HepG2 (cell line): ENCODE measurements around the gene CBLN3. TPM values are rescaled to one million over a fixed set of nuclear protein-coding genes. Genes with fewer than 3 reads are reported as not detected.

Experiments used
- ARID3A ChIP-seq: IDR thresholded peaks from 2 replicates; pipeline ENCODE4 v1.6.1; 2012; ENCODE audit warnings: low read depth, low read length, improper control_type of control experiment
- CENPT ChIP-seq: sonication (generic); formaldehyde crosslinking; IDR thresholded peaks from 2 replicates; pipeline ENCODE4 v1.8.0; 2022; ENCODE audit warnings: low read depth, mild to moderate bottlenecking, moderate library complexity, missing genetic modification reagents
- KAT7 ChIP-seq: IDR thresholded peaks from 2 replicates; pipeline ENCODE4 v1.6.1; 2018; ENCODE audit warnings: borderline replicate concordance, missing compliant biosample characterization
- MATR3 ChIP-seq: sonication (generic); formaldehyde crosslinking; IDR thresholded peaks from 2 replicates; pipeline ENCODE4 v1.4.0; 2020; ENCODE audit warnings: missing genetic modification reagents
- NR2C2 ChIP-seq: sonication (generic); formaldehyde crosslinking; IDR thresholded peaks from 2 replicates; pipeline ENCODE4 v1.4.0; 2020; ENCODE audit warnings: missing genetic modification reagents, mild to moderate bottlenecking, moderate library complexity, borderline replicate concordance
- PBX3 ChIP-seq: sonication (generic); formaldehyde crosslinking; IDR thresholded peaks from 2 replicates; pipeline ENCODE4 v1.8.1; 2023; ENCODE audit warnings: missing genetic modification reagents, inconsistent platforms, borderline replicate concordance
- REL ChIP-seq: sonication (generic); formaldehyde crosslinking; conservative IDR thresholded peaks from 2 replicates; pipeline ENCODE4 v1.8.0; 2022; ENCODE audit warnings: mild to moderate bottlenecking, missing genetic modification reagents, moderate library complexity
- SIX1 ChIP-seq: sonication (generic); formaldehyde crosslinking; IDR thresholded peaks from 2 replicates; pipeline ENCODE4 v1.4.0; 2020; ENCODE audit warnings: missing genetic modification reagents, borderline replicate concordance
- SRY ChIP-seq: sonication (generic); formaldehyde crosslinking; IDR thresholded peaks from 2 replicates; pipeline ENCODE4 v1.8.0; 2022; ENCODE audit warnings: mild to moderate bottlenecking, missing genetic modification reagents
- TSC22D2 ChIP-seq: sonication (generic); formaldehyde crosslinking; IDR thresholded peaks from 2 replicates; pipeline ENCODE4 v1.5.1; 2020; ENCODE audit warnings: missing genetic modification reagents, mild to moderate bottlenecking, borderline replicate concordance
- ZNF12 ChIP-seq: sonication (generic); formaldehyde crosslinking; IDR thresholded peaks from 2 replicates; pipeline ENCODE4 v1.5.0; 2020; ENCODE audit warnings: missing genetic modification reagents
- ZNF276 ChIP-seq: sonication (generic); formaldehyde crosslinking; IDR thresholded peaks from 2 replicates; pipeline ENCODE4 v1.4.0; 2020; ENCODE audit warnings: mild to moderate bottlenecking, low read depth, missing genetic modification reagents
- ZNF430 ChIP-seq: sonication (generic); formaldehyde crosslinking; IDR thresholded peaks from 2 replicates; pipeline ENCODE4 v1.9.0; 2021; ENCODE audit warnings: mild to moderate bottlenecking, missing genetic modification reagents
- ZNF670 ChIP-seq: sonication (generic); formaldehyde crosslinking; IDR thresholded peaks from 2 replicates; pipeline ENCODE4 v1.8.0; 2022; ENCODE audit warnings: mild to moderate bottlenecking, missing genetic modification reagents, borderline replicate concordance
- ZNF7 ChIP-seq: IDR thresholded peaks from 2 replicates; pipeline ENCODE4 v1.6.1; 2016; ENCODE audit warnings: missing biosample characterization, missing genetic modification reagents
- polyA plus RNA-seq, 8 experiments: library from polyadenylated mRNA; depleted of rRNA in 3 of 8; stranded (reverse) in 7 of 8; unstranded in 1 of 8; fragments of >200 nt; fragmentation: Illumina TruSeq in 4 of 8; extraction: Trizol in 4 of 8; gene quantifications; 2 replicates each; pipeline versions ENCODE4 v1.2.1 to v1.2.3, GENCODE V29; 2011 to 2016; ENCODE audit warnings: low read depth in 4 of 8, missing spikeins in 1 of 8, mixed read lengths in 1 of 8; ENCODE audit not compliant: insufficient read depth in 1 of 8
- total RNA-seq, 5 experiments: library from RNA; depleted of rRNA; stranded (reverse); fragments of >200 nt; fragmentation: Illumina TruSeq; extraction: Trizol; gene quantifications; 2 replicates each; pipeline ENCODE4 v1.2.3, GENCODE V29; 2016; ENCODE audit warnings: low read depth in 1 of 5
- TF ChIP-seq, protein P1 (sequence below): sonication (generic); formaldehyde crosslinking; IDR thresholded peaks from 2 replicates; pipeline ENCODE4 v1.8.0; 2022; ENCODE audit warnings: missing genetic modification reagents, mild to moderate bottlenecking, inconsistent platforms, borderline replicate concordance
- TF ChIP-seq, protein P2 (sequence below): sonication (generic); formaldehyde crosslinking; IDR thresholded peaks from 2 replicates; pipeline ENCODE4 v1.5.0; 2020; ENCODE audit warnings: missing genetic modification reagents

CBLN3 gene
- total and polyA plus RNA-seq, 2 of the 13 experiments (the other 11 are each of a cell fraction or from before 2014, with no cell fraction given): 0.66 to 0.98 TPM

DNA sequence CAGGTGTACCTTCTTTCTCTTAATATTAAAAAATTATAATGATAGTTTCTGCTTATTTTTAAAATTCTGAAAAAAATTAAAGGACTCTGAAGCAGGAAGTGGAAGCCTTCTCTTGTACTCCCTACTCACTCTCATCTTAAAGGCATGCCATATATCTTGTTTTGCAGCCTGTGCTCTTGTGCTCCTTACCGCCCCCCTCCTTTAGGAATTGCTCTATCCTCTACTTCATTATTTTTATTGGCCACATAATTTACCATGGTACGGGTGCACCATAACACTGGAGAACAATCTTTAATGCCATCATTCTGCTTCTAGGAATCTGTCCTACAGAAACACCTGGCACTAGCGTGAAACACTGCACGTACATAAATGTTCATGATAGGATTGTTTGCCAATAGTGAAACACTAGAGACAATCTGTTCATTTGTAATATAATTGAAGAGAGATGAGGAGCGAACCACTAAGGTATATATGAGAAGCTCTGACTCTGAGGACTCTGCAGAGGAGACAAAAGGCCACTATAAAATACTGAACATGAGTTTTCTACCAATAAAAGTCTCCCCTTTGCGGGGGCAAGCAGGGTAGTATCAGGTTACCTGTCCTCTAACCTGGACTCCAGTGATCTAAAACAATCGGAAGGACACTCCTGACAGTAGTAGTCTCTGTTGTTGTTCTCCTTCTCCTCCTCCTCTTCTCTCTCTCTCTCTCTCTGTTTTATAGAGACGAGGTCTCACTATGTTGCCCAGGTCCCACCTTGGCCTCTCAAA, 37.0 kb downstream of the CBLN3 start (continued):
- TF ChIP-seq SIX1: peak; percentile 92
- 0 out of 2 replicates have a peak, but pooled peaks have one; percentile 29 for TF ChIP-seq ZNF670 (CRISPR knock-in tag)
- TF ChIP-seq ZNF12 (CRISPR knock-in tag): no peak
- no peak for TF ChIP-seq NR2C2 (CRISPR knock-in tag)
- no peak for TF ChIP-seq SRY
- no peak for TF ChIP-seq PBX3 (CRISPR knock-in tag)
- TF ChIP-seq, protein P1, sequence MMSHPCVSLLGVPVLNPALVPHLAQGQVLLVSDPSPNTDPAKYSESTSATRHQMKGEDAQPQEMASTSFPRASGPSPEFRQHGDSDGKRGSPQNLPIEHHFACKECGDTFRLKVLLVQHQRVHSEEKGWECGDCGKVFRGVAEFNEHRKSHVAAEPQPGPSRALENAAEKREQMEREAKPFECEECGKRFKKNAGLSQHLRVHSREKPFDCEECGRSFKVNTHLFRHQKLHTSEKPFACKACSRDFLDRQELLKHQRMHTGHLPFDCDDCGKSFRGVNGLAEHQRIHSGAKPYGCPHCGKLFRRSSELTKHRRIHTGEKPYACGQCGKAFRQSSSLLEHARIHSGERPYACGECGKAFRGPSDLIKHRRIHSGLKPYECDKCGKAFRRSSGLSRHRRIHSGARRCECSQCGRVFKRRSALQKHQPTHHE (CRISPR knock-in tag): no peak
- no peak for TF ChIP-seq CENPT (CRISPR knock-in tag)
- no peak for TF ChIP-seq TSC22D2 (CRISPR knock-in tag)
- no peak for TF ChIP-seq ZNF430 (CRISPR knock-in tag)
- no peak for TF ChIP-seq MATR3
- TF ChIP-seq ZNF7 (CRISPR knock-in tag): no peak
- TF ChIP-seq KAT7 (CRISPR knock-in tag): no peak
- TF ChIP-seq, protein P2, sequence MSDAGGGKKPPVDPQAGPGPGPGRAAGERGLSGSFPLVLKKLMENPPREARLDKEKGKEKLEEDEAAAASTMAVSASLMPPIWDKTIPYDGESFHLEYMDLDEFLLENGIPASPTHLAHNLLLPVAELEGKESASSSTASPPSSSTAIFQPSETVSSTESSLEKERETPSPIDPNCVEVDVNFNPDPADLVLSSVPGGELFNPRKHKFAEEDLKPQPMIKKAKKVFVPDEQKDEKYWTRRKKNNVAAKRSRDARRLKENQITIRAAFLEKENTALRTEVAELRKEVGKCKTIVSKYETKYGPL (CRISPR knock-in tag): no peak
- TF ChIP-seq REL: no peak
- no peak for TF ChIP-seq ZNF276
- TF ChIP-seq ARID3A: no peak
